ENCODE data around the gene ARPC2.

The ARPC2 gene

GRCh38 chr2:218255446-218255845, 38.5 kb downstream of the ARPC2 start:
- no peak for DNase-seq (ENCODE audit: extremely low read depth, insufficient read length)
- Histone ChIP-seq H3K27me3 (replicated peaks; ENCODE audit: control insufficient read depth, insufficient read depth, low read length) (no peaks in the 10 kb centered on the region), H3K4me3 (replicated peaks; ENCODE audit: low read depth, low read length) (no peak overlapping the region), H3K36me3 (ENCODE audit: control insufficient read depth, insufficient read depth, low read length) (peaks cover 33% of the 10 kb centered on the region)
- TF ChIP-seq, protein P1, sequence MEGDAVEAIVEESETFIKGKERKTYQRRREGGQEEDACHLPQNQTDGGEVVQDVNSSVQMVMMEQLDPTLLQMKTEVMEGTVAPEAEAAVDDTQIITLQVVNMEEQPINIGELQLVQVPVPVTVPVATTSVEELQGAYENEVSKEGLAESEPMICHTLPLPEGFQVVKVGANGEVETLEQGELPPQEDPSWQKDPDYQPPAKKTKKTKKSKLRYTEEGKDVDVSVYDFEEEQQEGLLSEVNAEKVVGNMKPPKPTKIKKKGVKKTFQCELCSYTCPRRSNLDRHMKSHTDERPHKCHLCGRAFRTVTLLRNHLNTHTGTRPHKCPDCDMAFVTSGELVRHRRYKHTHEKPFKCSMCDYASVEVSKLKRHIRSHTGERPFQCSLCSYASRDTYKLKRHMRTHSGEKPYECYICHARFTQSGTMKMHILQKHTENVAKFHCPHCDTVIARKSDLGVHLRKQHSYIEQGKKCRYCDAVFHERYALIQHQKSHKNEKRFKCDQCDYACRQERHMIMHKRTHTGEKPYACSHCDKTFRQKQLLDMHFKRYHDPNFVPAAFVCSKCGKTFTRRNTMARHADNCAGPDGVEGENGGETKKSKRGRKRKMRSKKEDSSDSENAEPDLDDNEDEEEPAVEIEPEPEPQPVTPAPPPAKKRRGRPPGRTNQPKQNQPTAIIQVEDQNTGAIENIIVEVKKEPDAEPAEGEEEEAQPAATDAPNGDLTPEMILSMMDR (IDR thresholded peaks at IDR 0.05; ENCODE audit: insufficient read depth, low read length, poor library complexity, severe bottlenecking) = no peak

- Histone ChIP-seq H3K27me3 (replicated peaks; ENCODE audit: control insufficient read depth, insufficient read depth, low read length) (no peaks in the 10 kb centered on the region), H3K4me3 (replicated peaks; ENCODE audit: low read depth, low read length) (no peak overlapping the region), H3K36me3 (ENCODE audit: control insufficient read depth, insufficient read depth, low read length) (peaks cover 27% of the 10 kb centered on the region)
- TF ChIP-seq, protein P1 (IDR thresholded peaks at IDR 0.05; ENCODE audit: insufficient read depth, low read length, poor library complexity, severe bottlenecking) = no peak
- no peak for DNase-seq (ENCODE audit: extremely low read depth, insufficient read length)
Observed at GRCh38 chr2:218256612-218257350, 39.8 kb downstream of the ARPC2 start.

DNA sequence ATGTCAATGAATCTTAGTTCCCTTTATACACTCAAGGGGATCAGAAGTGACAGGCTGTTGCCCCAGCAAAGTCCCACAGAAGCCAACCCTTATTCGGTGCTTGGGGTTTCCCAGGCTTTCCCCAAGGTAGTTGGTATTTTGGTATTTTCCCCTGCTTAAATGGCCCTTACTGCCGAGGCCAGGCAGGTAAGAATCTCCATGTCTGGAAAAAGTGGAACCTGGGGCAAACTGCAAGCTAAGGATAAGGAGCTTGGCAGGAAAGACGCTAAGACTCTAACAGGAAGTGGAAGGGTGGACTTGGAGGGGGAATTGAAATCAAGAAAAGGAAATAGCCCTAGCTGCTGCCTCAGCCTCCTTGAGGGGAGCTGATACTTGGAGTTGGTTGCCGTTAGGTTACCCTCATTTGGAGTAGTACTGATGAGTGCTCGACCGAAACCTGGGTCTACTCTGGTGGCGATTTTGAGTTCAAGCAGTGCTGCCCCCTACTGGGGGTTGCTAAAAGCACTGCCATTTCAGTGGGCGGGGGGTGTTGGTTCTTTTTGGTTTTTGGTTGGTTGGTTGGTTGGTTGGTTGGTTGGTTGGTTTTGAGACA, 40.5 kb downstream of the ARPC2 start:
- Histone ChIP-seq H3K36me3 (ENCODE audit: control insufficient read depth, insufficient read depth, low read length) (peaks cover 22% of the 10 kb centered on the region), H3K4me3 (replicated peaks; ENCODE audit: low read depth, low read length) (no peak overlapping the region), H3K27me3 (replicated peaks; ENCODE audit: control insufficient read depth, insufficient read depth, low read length) (no peaks in the 10 kb centered on the region)
- peak; percentile 54 for DNase-seq (ENCODE audit: extremely low read depth, insufficient read length)
- TF ChIP-seq, protein P1 (IDR thresholded peaks at IDR 0.05; ENCODE audit: insufficient read depth, low read length, poor library complexity, severe bottlenecking) = peak; percentile 76

DNA sequence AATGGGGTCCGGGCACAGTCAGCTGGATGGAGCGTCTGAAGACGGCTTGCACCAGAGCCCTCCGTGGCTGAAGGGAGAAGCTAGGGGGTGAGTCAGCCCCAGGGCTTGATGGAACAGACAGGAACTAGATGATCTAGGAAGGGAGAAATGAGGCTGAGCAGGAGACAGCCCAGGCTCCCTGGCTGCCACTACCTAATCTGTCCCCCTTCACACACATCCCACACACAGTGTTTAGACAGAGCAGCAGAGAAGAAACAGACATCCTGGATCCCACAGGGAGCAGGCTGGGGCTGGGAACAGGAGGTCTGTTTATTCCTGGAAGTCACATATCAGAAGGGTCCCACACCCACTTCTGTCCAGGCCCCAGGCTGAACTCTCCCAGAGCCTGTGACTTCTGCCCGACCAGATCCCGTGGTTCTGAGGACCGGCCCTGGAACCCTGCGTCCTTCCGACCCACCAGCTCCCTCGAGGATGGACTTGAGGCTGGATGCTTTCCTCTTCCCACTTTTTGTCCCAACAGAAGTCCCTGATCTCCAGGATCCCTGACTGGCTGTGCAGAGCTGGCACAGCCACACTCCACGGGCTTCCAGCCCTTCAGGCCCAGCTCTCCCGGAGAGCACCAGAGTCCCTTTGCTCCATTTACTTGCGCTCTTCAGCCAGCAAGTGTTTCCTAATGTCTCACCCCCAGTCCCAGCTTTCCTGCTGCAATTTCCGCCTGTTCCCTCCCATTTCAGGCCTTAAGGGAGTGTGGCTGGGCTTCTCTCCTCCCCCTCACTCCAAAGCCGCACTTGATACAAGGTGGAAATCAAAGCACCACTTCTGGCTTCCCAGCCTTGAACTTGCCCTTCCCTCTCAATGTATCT, 42.3 kb downstream of the ARPC2 start:
- Histone ChIP-seq H3K36me3 (ENCODE audit: control insufficient read depth, insufficient read depth, low read length) (peaks cover 21% of the 10 kb centered on the region), H3K4me3 (replicated peaks; ENCODE audit: low read depth, low read length) (no peak overlapping the region), H3K27me3 (replicated peaks; ENCODE audit: control insufficient read depth, insufficient read depth, low read length) (no peaks in the 10 kb centered on the region)
- no peak for DNase-seq (ENCODE audit: extremely low read depth, insufficient read length)
- TF ChIP-seq, protein P1 (IDR thresholded peaks at IDR 0.05; ENCODE audit: insufficient read depth, low read length, poor library complexity, severe bottlenecking) = no peak

- TF ChIP-seq, protein P1 (IDR thresholded peaks at IDR 0.05; ENCODE audit: insufficient read depth, low read length, poor library complexity, severe bottlenecking) = no peak
- no peak for DNase-seq (ENCODE audit: extremely low read depth, insufficient read length)
- peaks cover 23% of the 10 kb centered on the region for H3K36me3 ChIP-seq (ENCODE audit: control insufficient read depth, insufficient read depth, low read length)
- H3K27me3 ChIP-seq (replicated peaks; ENCODE audit: control insufficient read depth, insufficient read depth, low read length) = no peaks in the 10 kb centered on the region
- no peak overlapping the region for H3K4me3 ChIP-seq (replicated peaks; ENCODE audit: low read depth, low read length)
Observed at GRCh38 chr2:218260166-218260565, 43.2 kb downstream of the ARPC2 start.

Data from GM06990 (cell line).